ENCODE data around the gene CRIP1. TPM values are rescaled to one million over a fixed set of nuclear protein-coding genes. Genes with fewer than 3 reads are reported as not detected.

CRIP1 gene
- total RNA-seq, 1 experiment from 2014 or later = 140 TPM

DNA sequence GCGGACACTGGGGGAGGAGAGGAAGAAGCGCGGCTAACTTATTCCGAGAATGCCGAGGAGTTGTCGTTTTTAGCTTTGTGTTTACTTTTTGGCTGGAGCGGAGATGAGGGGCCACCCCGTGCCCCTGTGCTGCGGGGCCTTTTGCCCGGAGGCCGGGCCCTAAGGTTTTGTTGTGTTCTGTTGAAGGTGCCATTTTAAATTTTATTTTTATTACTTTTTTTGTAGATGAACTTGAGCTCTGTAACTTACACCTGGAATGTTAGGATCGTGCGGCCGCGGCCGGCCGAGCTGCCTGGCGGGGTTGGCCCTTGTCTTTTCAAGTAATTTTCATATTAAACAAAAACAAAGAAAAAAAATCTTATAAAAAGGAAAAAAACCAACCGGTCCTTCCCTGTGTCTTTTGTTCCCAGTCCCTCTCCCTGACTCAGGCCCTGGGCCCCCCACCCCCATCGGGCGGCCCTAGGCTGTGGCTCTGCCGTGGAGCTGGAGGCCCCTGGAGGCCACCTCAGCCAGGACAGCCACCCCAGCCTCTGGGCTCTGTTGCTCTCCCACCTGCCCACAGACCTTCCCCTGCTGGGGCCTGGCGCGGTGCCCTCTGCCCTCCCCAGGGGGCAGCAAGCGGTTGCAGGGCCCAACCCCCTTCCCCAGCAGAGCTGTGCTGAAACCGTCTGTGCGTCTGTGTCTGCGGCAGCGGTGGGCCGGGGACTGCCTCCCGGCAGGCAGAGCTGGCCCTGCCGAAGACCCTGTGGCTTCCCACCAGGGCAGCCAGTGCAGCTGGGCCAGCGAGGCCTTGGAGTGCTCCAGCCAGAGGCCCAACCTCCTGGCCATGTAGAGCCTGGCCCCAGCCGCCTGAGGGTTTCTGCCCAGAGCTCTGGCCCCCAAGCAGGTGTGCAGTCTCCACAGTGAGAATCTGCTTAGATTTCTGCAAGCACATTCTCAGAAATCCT, 16.1 kb upstream of the CRIP1 start:
- H3K4me1 ChIP-seq (ENCODE audit: low read length) = peaks cover 74% of the 10 kb centered on the region
- H3K79me2 ChIP-seq (ENCODE audit: low read length) = no peaks in the 10 kb centered on the region
- peak overlapping the region; percentile 51 for H3K9ac ChIP-seq (ENCODE audit: low read length)
- H3K4me3 ChIP-seq (ENCODE audit: low read length) = peak overlapping the region; percentile 49; the same call in 1 of the 2 replicates
- H3K27ac ChIP-seq (ENCODE audit: low read length) = peak overlapping the region; percentile 92
- peaks cover 19% of the 10 kb centered on the region; the same call in 1 of the 2 replicates for H4K20me1 ChIP-seq (ENCODE audit: insufficient read depth, low read depth, low read length)
- H3K9me3 ChIP-seq (ENCODE audit: low read length) = no peaks in the 10 kb centered on the region
- peak overlapping the region; percentile 55 for H3K4me2 ChIP-seq (ENCODE audit: low read depth, low read length, poor library complexity, severe bottlenecking)
- DNase-seq = peak; percentile 91
- H3K36me3 ChIP-seq (ENCODE audit: insufficient read depth, low read length) = no peaks in the 10 kb centered on the region
- no peak overlapping the region for H2AFZ ChIP-seq (ENCODE audit: low read length)
- no peaks in the 10 kb centered on the region for H3K27me3 ChIP-seq (ENCODE audit: low read length)
- no peaks in the 10 kb centered on the region for H3K9me2 ChIP-seq (replicated peaks; ENCODE audit: insufficient read depth, low read length)

DNA sequence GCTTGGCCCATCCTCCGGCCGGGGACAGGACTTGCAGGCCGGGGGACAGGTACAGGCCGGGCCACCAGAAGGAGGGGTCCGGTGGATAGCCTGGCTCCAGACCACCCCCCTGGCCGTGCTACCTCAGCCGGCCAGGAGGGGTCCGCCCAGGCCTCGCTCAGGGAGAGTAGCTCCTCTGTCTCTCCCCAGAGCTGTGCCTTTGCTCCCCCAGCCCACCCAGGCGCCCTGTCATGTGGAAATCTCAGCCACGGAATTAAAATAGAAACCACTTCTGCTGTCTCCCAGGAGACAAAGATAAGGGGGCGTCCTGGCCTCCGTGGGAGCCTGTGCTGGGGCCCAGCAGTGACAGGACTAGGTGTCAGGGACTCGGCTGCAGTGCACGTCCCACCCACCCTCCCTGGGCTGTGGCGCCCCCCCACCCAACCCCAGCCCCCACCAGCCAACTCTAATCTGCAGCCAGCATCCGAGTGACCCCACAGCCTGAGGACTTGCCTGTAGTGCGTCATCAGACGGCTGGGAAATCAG, 15.3 kb upstream of the CRIP1 start:
- H3K9me2 ChIP-seq (replicated peaks; ENCODE audit: insufficient read depth, low read length) = no peaks in the 10 kb centered on the region
- no peaks in the 10 kb centered on the region for H3K9me3 ChIP-seq (ENCODE audit: low read length)

DNA sequence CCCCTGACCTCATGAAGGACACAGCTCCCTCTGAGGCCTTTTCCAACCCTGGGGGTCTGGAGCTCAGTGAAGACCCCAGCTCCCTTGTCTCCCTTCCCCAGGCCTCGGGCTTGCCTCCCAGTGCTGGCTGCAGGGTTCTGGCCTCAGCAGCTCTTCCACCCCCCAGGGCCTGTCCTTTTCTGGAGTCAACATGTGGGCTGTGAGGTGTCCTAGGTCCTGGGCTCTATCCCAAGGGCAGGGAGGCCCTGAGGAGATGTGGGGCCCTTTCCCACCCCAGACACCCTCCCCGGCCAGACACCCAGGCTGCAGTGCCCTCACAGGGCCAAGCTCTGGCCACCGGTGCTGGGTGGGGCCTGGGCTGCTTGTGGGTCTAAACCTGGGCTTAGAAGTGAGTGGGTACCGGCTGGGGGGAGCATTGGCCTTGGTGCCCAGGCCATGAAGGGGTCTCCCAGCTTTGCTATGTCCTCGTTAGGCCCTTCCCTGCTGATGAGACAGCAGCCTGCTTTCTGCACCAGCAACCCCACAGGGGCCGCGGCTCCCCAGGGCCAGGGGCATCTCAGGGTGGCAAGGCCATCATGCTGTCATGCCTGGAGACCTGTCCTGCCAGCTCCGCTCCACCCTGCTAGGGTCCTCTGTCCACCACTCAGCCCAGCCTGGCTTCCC, 14.7 kb upstream of the CRIP1 start:
- Histone ChIP-seq H3K9ac (ENCODE audit: low read length) (peak overlapping the region; percentile 21), H3K4me1 (ENCODE audit: low read length) (peaks cover 74% of the 10 kb centered on the region), H3K36me3 (ENCODE audit: insufficient read depth, low read length) (no peaks in the 10 kb centered on the region), H2AFZ (ENCODE audit: low read length) (no peak overlapping the region), H3K27me3 (ENCODE audit: low read length) (no peaks in the 10 kb centered on the region), H4K20me1 (ENCODE audit: insufficient read depth, low read depth, low read length) (peaks cover 21% of the 10 kb centered on the region; the same call in 1 of the 2 replicates), H3K9me3 (ENCODE audit: low read length) (no peaks in the 10 kb centered on the region), H3K27ac (ENCODE audit: low read length) (peak overlapping the region; percentile 49), H3K4me3 (ENCODE audit: low read length) (no peak overlapping the region), H3K9me2 (replicated peaks; ENCODE audit: insufficient read depth, low read length) (no peaks in the 10 kb centered on the region), H3K4me2 (ENCODE audit: low read depth, low read length, poor library complexity, severe bottlenecking) (peak overlapping the region; percentile 5), H3K79me2 (ENCODE audit: low read length) (no peaks in the 10 kb centered on the region)
- no peak for DNase-seq

More for the DNA sequence above, 15.3 kb upstream of the CRIP1 start:
- Histone ChIP-seq H2AFZ (ENCODE audit: low read length) (no peak overlapping the region), H3K9ac (ENCODE audit: low read length) (peak overlapping the region; percentile 51), H3K4me2 (ENCODE audit: low read depth, low read length, poor library complexity, severe bottlenecking) (peak overlapping the region; percentile 55), H3K36me3 (ENCODE audit: insufficient read depth, low read length) (no peaks in the 10 kb centered on the region), H3K27me3 (ENCODE audit: low read length) (no peaks in the 10 kb centered on the region), H3K79me2 (ENCODE audit: low read length) (no peaks in the 10 kb centered on the region), H3K4me3 (ENCODE audit: low read length) (peak overlapping the region; percentile 49; the same call in 1 of the 2 replicates), H3K27ac (ENCODE audit: low read length) (peak overlapping the region; percentile 92), H4K20me1 (ENCODE audit: insufficient read depth, low read depth, low read length) (peaks cover 21% of the 10 kb centered on the region; the same call in 1 of the 2 replicates), H3K4me1 (ENCODE audit: low read length) (peaks cover 74% of the 10 kb centered on the region)
- peak; percentile 65 for DNase-seq

DNA sequence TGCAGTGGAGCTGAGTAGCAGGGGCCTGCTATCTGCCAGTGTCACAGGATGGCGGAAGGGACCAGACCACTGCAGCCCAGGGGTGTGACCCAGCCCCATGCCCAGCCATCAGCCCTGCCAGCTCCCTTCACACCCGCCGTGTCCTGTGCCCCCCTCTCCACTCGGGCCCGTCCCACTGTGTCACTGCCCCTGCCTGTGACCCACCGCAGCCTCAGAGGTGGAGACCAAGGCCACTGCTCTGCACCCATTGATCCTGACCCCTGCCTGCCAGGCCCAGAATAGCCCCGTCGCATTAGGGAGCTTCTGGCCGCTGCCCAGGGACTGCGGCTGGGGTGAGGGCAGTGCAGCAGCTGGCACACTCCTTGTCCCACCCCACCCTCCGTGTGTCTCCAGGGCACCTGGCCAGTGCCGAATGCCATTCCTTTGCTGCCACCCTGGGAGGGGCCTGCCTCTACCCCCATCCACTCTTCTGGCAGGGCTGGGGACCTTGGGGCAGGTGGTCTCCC, 14.1 kb upstream of the CRIP1 start:
- no peak overlapping the region for H2AFZ ChIP-seq (ENCODE audit: low read length)
- no peak overlapping the region for H3K4me2 ChIP-seq (ENCODE audit: low read depth, low read length, poor library complexity, severe bottlenecking)

DNA sequence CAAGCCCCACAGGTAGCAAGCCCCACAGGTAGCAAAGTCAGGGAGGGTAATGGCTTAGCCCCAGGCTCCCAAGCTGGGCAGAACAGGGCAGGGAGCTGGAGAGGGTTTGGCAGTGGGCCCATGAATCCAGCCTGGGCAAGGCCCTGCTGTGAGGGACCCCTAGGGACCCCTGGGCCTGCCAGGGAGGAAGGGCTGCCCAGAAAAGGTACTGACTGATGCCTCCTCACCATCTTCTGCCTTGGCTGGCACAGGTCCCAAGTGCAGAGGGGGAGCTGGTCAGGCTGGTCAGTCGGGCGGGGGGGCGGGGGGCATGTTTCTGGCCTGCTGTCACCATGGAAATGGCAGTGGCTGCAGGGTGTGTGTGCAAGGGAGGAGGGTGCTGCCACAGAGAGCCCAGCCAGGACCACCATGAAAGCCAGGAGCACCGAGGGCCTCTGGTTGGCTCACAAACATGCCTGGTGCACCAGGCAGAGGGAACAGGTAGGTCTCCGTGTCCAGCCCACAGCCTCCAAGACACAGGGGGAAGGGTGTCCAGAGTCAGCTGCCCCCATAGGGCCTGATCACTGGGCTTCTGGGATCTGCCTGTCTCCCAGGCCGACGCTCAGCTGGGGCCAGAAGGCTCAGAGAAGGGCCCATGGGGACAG, 13.5 kb upstream of the CRIP1 start:
- Histone ChIP-seq H3K27ac (ENCODE audit: low read length) (no peak overlapping the region), H3K4me2 (ENCODE audit: low read depth, low read length, poor library complexity, severe bottlenecking) (peak overlapping the region; percentile 73)

More for the DNA sequence above, 14.1 kb upstream of the CRIP1 start:
- peaks cover 21% of the 10 kb centered on the region; the same call in 1 of the 2 replicates for H4K20me1 ChIP-seq (ENCODE audit: insufficient read depth, low read depth, low read length)
- H3K27me3 ChIP-seq (ENCODE audit: low read length) = no peaks in the 10 kb centered on the region
- H3K9me2 ChIP-seq (replicated peaks; ENCODE audit: insufficient read depth, low read length) = no peaks in the 10 kb centered on the region
- H3K9ac ChIP-seq (ENCODE audit: low read length) = no peak overlapping the region
- no peaks in the 10 kb centered on the region for H3K79me2 ChIP-seq (ENCODE audit: low read length)
- no peaks in the 10 kb centered on the region for H3K36me3 ChIP-seq (ENCODE audit: insufficient read depth, low read length)
- no peaks in the 10 kb centered on the region for H3K9me3 ChIP-seq (ENCODE audit: low read length)
- H3K27ac ChIP-seq (ENCODE audit: low read length) = no peak overlapping the region
- DNase-seq = no peak
- H3K4me3 ChIP-seq (ENCODE audit: low read length) = no peak overlapping the region
- H3K4me1 ChIP-seq (ENCODE audit: low read length) = peaks cover 71% of the 10 kb centered on the region

DNA sequence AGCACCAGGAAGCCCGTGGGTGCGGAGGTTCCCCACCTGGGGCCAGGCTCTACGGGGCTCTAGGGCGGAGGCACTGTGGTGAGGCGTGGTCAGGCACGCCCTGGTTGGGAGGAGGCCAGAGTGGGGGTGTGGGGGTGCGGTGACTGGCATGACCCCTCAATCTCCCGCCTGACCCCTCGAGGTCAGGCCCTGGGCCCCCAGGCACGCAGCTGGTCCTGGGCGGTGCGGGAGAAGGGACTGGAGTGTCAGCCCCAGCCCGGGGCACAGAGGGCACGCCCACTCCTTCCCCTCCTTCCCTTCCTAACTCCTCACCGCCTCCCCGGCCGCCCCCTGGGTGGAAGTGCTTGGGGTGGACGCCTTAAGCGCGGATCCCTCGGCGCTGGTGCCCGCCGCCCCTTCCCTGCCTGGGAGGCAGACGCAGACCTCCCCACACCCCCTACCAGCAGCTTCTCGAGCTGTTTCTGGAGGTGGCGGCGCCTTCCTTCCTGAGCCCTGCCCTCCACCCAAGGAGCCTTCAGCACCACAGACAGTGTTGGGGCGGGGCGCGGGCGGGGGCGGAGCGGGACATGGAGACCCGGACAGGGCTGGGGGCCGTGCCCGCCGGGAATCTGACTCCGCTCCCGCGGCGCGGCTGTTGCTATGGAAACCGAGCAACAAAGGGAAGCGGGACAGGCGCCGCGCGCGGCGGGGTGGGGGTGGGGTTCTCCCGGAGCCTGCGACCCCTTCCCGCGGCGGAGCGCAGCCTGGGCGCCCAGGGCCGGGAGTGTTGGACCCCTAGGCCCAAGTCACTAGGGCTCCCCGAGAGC, 12.8 kb upstream of the CRIP1 start:
- Histone ChIP-seq H3K9me2 (replicated peaks; ENCODE audit: insufficient read depth, low read length) (no peaks in the 10 kb centered on the region), H3K27ac (ENCODE audit: low read length) (no peak overlapping the region), H4K20me1 (ENCODE audit: insufficient read depth, low read depth, low read length) (peaks cover 21% of the 10 kb centered on the region; the same call in 1 of the 2 replicates), H3K4me3 (ENCODE audit: low read length) (peak overlapping the region; percentile 76), H3K4me2 (ENCODE audit: low read depth, low read length, poor library complexity, severe bottlenecking) (peak overlapping the region; percentile 73), H3K36me3 (ENCODE audit: insufficient read depth, low read length) (no peaks in the 10 kb centered on the region), H3K79me2 (ENCODE audit: low read length) (no peaks in the 10 kb centered on the region), H3K9me3 (ENCODE audit: low read length) (no peaks in the 10 kb centered on the region), H3K27me3 (ENCODE audit: low read length) (no peaks in the 10 kb centered on the region), H2AFZ (ENCODE audit: low read length) (no peak overlapping the region), H3K4me1 (ENCODE audit: low read length) (peaks cover 58% of the 10 kb centered on the region), H3K9ac (ENCODE audit: low read length) (peak overlapping the region; percentile 59)
- peak; percentile 91 for DNase-seq

More for the DNA sequence above, 13.5 kb upstream of the CRIP1 start:
- no peak overlapping the region for H3K9ac ChIP-seq (ENCODE audit: low read length)
- H3K4me1 ChIP-seq (ENCODE audit: low read length) = peaks cover 66% of the 10 kb centered on the region
- H3K27me3 ChIP-seq (ENCODE audit: low read length) = no peaks in the 10 kb centered on the region
- H3K36me3 ChIP-seq (ENCODE audit: insufficient read depth, low read length) = no peaks in the 10 kb centered on the region
- H3K79me2 ChIP-seq (ENCODE audit: low read length) = no peaks in the 10 kb centered on the region
- peak overlapping the region; percentile 76; the same call in 1 of the 2 replicates for H3K4me3 ChIP-seq (ENCODE audit: low read length)
- H2AFZ ChIP-seq (ENCODE audit: low read length) = no peak overlapping the region
- H3K9me2 ChIP-seq (replicated peaks; ENCODE audit: insufficient read depth, low read length) = no peaks in the 10 kb centered on the region
- no peak for DNase-seq
- peaks cover 21% of the 10 kb centered on the region; the same call in 1 of the 2 replicates for H4K20me1 ChIP-seq (ENCODE audit: insufficient read depth, low read depth, low read length)
- no peaks in the 10 kb centered on the region for H3K9me3 ChIP-seq (ENCODE audit: low read length)

Data from Karpas-422 (cell line).